ENCODE data around the gene TBC1D19.
"Not testable (repeated sequence)": the region's sequence is repeated elsewhere in the genome, so short reads cannot be mapped to it uniquely, and the experiment has no call there.

Gene TBC1D19

DNA sequence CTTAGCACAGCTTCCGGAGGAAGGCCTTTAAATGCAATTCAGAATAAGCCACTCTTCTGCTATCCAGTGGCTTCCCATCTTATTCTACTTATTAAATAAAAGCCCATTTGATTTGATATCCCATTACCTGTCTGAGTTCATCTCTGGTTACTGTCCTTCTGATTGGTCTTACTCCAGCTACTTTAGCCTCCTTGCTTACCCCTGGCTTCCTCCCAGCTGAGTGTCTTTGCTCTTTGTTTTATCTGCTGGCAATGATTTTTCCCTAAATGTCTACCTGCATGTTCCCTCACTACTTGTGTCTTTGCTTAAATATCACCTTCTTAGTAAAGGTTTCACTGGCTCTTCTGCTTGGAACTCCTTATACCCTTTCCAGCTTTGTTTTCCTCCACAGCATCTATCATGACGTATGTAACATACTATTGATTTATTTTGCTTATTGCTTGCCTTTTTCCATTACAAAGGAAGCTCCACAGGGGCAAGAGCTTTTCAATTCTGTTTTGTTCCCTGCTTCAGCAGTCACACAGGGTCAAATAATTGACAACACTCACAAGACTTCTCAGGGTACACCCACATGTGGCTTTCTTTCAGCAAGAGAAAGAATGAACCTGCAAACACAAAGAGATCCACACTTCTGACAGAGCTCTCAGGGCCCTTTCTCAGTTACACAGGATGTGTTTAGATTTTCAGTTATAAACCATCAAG, 63.8 kb downstream of the TBC1D19 start:
- DNase-seq (ENCODE audit: low read depth): no peak
- TF ChIP-seq, protein P1, sequence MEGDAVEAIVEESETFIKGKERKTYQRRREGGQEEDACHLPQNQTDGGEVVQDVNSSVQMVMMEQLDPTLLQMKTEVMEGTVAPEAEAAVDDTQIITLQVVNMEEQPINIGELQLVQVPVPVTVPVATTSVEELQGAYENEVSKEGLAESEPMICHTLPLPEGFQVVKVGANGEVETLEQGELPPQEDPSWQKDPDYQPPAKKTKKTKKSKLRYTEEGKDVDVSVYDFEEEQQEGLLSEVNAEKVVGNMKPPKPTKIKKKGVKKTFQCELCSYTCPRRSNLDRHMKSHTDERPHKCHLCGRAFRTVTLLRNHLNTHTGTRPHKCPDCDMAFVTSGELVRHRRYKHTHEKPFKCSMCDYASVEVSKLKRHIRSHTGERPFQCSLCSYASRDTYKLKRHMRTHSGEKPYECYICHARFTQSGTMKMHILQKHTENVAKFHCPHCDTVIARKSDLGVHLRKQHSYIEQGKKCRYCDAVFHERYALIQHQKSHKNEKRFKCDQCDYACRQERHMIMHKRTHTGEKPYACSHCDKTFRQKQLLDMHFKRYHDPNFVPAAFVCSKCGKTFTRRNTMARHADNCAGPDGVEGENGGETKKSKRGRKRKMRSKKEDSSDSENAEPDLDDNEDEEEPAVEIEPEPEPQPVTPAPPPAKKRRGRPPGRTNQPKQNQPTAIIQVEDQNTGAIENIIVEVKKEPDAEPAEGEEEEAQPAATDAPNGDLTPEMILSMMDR (conservative IDR thresholded peaks at IDR 0.05; ENCODE audit: low read depth, low read length): no peak
- no peak overlapping the region for H3K4me3 ChIP-seq (ENCODE audit: low read length)

DNA sequence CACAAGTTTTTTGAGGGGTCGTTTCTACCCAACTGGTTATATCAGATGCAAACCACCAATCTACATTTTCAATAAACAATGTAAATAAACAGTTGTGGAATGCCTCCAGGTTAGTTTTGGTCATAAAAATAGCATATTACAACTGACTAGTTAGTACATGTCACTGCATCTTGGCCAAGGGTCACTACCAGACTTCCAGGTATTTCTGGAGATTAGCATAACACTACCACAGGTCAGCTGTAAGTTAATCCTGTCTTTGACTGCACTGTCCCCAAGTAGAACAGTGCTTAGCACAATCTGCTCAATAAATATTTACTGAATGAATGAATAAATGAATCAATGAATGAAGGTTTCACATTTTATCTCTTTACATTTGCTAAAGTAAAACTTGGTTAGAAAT, 64.4 kb downstream of the TBC1D19 start:
- TF ChIP-seq, protein P1 (conservative IDR thresholded peaks at IDR 0.05; ENCODE audit: low read depth, low read length): no peak
- peak; percentile 0 for DNase-seq (ENCODE audit: low read depth)

DNA sequence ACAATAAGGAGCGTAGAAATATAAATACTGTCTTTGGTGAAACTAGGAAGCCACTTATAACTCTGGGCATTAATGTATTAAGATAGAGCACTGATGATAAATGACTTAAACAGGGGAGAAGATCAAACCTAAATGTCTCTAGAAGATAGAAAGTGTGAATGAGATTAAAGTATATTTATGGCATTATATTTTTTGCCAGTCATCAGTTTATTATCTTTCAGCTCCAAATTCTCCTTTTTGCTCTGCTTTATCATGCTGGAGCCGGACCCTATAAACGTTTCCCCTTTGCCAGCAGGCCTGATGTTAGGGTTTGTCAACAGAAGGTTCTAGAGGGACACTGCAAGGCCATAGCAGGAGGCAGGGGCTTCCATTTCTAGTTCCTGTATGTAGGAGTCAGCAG, 76.4 kb downstream of the TBC1D19 start:
- DNase-seq (ENCODE audit: low read depth): no peak
- TF ChIP-seq, protein P1 (conservative IDR thresholded peaks at IDR 0.05; ENCODE audit: low read depth, low read length): no peak
- H3K4me3 ChIP-seq (ENCODE audit: low read length): no peak overlapping the region

More for the DNA sequence above, 64.4 kb downstream of the TBC1D19 start:
- H3K4me3 ChIP-seq (ENCODE audit: low read length): no peak overlapping the region

DNA sequence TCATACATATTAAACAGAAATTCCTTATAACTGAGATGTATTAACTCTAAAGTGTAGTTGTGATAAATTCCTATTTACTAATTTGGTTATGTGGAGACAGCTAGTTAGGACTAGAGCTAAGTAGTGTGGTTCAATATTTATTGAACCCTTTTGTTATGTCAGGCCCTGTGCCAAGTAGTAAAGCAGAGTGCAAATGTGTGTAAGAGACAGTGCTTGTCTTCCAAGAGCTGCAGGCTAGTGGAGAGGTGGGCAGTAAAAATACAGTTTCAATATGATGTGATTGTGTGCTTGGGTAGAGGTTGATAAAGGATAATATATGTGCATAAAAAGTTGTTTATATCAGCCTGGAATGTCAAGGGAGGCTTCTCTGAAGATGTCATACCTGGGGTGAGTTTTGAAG, 80.0 kb downstream of the TBC1D19 start:
- TF ChIP-seq, protein P1 (conservative IDR thresholded peaks at IDR 0.05; ENCODE audit: low read depth, low read length): no peak
- no peak overlapping the region for H3K4me3 ChIP-seq (ENCODE audit: low read length)
- DNase-seq (ENCODE audit: low read depth): no peak

DNA sequence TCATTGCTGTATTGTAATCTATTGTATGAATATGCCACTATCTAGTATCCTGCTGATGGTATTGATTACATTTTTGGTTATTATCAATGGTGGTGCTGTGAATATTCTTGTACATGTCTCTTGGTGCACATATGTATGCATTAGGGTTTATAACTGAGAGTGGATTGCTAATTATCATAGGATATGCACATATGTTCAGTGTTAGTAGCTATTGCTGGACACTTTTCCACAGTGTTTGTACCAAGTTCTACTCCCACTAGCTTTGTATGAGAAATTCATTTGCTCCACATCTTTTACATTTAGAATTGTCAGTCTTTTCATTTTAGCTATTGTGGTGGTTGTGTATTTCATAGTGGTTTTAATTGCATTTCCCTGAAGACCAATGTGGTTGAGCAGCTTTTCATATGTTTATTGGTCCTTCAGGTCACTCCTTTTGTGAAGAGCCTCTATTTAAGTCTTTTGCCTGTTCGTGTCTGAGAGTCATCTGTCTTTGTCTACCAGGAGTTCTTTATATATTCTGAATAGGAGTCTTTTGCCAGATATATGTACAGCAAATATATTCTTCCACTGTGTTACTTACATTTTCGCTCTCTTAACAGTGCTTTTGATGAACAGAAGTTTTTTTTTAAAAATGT, 87.1 kb downstream of the TBC1D19 start:
- no peak for DNase-seq (ENCODE audit: low read depth)
- no peak overlapping the region for H3K4me3 ChIP-seq (ENCODE audit: low read length)
- TF ChIP-seq, protein P1 (conservative IDR thresholded peaks at IDR 0.05; ENCODE audit: low read depth, low read length): no peak

DNA sequence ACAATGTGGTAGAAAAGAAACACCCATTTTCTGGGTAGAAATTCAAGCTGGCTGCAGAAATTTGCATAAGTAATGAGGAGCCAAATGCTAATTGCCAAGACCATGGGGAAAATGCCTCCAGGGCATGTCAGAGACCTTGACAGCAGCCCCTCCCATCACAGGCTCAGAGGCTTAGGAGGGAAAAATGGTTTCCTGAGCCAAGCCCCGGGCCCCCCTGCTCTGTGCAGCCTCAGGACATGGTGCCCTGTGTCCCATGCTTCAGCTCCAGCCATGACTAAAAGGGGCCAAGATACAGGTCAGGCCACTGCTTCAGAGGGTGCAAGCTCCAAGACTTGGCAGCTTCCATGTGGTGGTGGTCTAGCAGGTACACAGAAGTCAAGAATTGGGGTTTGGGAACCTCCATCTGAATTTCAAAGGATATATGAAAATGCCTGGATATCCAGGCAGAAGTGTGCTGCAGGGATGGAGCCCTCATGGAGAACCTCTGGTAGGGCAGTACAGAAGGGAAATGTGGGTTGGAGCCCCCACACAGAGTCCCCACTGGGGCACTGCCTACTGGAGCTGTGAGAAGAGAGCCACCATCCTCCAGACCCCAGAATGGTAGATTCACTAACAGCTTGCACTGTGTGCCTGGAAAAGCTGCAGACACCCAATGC, 95.3 kb downstream of the TBC1D19 start:
- DNase-seq (ENCODE audit: low read depth); H3K4me3 ChIP-seq (ENCODE audit: low read length): not testable (repeated sequence)

DNA sequence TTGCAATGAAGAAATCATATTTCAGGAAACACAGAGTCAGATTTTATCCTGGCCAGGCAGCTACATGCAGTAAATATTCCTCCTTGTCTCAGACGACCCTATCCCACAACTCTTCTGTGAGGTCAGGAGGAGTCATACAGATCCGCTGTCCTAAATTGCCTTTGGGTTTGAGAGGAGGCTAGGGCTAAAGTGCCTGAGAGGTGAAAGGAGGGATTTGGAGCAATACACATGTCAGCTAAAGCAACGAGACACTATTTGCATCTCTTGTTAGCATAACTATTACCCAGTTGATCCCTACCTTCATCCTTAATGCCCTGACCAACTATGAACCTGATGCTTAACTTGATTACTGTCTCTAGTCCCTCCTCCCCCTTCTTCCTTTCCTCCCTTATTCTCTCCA, 98.6 kb downstream of the TBC1D19 start:
- TF ChIP-seq, protein P1 (conservative IDR thresholded peaks at IDR 0.05; ENCODE audit: low read depth, low read length): no peak
- no peak for DNase-seq (ENCODE audit: low read depth)
- no peak overlapping the region for H3K4me3 ChIP-seq (ENCODE audit: low read length)
